Parathyroid adenoma (tissue), 2 donors: ENCODE results near the gene EHD1.

ENCODE experiments used
- H2AFZ ChIP-seq: fragments of 300-600 bp; sonication (generic); one replicate; pipeline ENCODE4 v1.7.0; 2017; ENCODE audit warnings: antibody characterized with exemption, mild to moderate bottlenecking
- H3K27ac ChIP-seq: fragments of 300-600 bp; sonication (generic); one replicate; pipeline ENCODE4 v1.7.0; 2017
- H3K27me3 ChIP-seq: fragments of 300-600 bp; sonication (generic); one replicate; pipeline ENCODE4 v1.7.0; 2017; ENCODE audit warnings: low read length; ENCODE audit not compliant: control insufficient read depth, insufficient read depth
- H3K36me3 ChIP-seq: fragments of 300-600 bp; sonication (generic); one replicate; pipeline ENCODE4 v1.7.0; 2017; ENCODE audit warnings: low read length; ENCODE audit not compliant: control insufficient read depth, insufficient read depth
- H3K4me1 ChIP-seq: fragments of 300-600 bp; sonication (generic); one replicate; pipeline ENCODE4 v1.7.0; 2017; ENCODE audit warnings: control low read depth
- H3K4me2 ChIP-seq: fragments of 300-600 bp; sonication (generic); one replicate; pipeline ENCODE4 v1.7.0; 2017; ENCODE audit warnings: low read length
- H3K4me3 ChIP-seq: fragments of 300-600 bp; sonication (generic); one replicate; pipeline ENCODE4 v1.7.0; 2017; ENCODE audit warnings: low read depth, low read length
- H3K79me2 ChIP-seq: fragments of 300-600 bp; sonication (generic); one replicate; pipeline ENCODE4 v1.7.0; 2017; ENCODE audit warnings: control low read depth
- H3K9ac ChIP-seq: fragments of 300-600 bp; sonication (generic); one replicate; pipeline ENCODE4 v1.7.0; 2017; ENCODE audit warnings: mild to moderate bottlenecking
- H3K9me3 ChIP-seq: fragments of 300-600 bp; sonication (generic); one replicate; pipeline ENCODE4 v1.7.0; 2017; ENCODE audit warnings: low read length; ENCODE audit not compliant: control insufficient read depth
- CTCF ChIP-seq: fragments of 300-600 bp; sonication (generic); IDR thresholded peaks from one replicate; pipeline ENCODE4 v1.7.0; 2017; ENCODE audit warnings: antibody characterized with exemption, mild to moderate bottlenecking
- donor health status: primary hyperparathyroidism.

EHD1 gene

DNA sequence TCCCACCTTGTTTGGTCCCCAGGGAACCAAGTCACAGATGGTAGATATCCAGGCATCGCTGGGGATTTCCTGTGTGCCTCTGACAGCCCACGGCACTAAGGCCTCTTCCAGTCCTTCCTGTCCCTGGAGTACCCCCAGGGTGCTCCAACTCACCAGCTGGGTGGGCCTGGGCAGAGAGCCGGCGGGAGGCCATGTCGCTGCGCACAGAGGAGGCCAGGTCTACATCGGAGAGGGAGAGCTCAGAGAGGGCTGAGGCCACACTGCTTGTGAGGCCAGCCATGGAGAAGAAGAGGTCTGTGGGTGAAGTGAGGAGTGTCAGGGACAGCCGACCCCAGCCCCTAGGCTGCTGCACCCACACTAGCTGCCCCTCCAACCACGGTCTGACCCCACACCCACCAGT lies 33.3 kb upstream of the EHD1 start:
- Histone ChIP-seq H3K79me2 (no peaks in the 10 kb centered on the region), H3K4me3 (no peak overlapping the region), H3K27me3 (no peaks in the 10 kb centered on the region), H3K9me3 (no peaks in the 10 kb centered on the region), H3K27ac (no peak overlapping the region), H3K36me3 (no peaks in the 10 kb centered on the region), H3K4me1 (no peaks in the 10 kb centered on the region), H3K4me2 (no peak overlapping the region), H2AFZ (no peak overlapping the region), H3K9ac (no peak overlapping the region)
- TF ChIP-seq CTCF = no peak

GRCh38 chr11:64911142-64911541 lies 32.7 kb upstream of the EHD1 start:
- no peak overlapping the region for H3K4me3 ChIP-seq
- H3K36me3 ChIP-seq = no peaks in the 10 kb centered on the region
- no peak for TF ChIP-seq CTCF
- no peaks in the 10 kb centered on the region for H3K27me3 ChIP-seq
- H3K9me3 ChIP-seq = no peaks in the 10 kb centered on the region
- H2AFZ ChIP-seq = no peak overlapping the region
- no peak overlapping the region for H3K9ac ChIP-seq
- H3K4me1 ChIP-seq = no peaks in the 10 kb centered on the region
- H3K27ac ChIP-seq = no peak overlapping the region
- no peak overlapping the region for H3K4me2 ChIP-seq
- H3K79me2 ChIP-seq = no peaks in the 10 kb centered on the region

DNA sequence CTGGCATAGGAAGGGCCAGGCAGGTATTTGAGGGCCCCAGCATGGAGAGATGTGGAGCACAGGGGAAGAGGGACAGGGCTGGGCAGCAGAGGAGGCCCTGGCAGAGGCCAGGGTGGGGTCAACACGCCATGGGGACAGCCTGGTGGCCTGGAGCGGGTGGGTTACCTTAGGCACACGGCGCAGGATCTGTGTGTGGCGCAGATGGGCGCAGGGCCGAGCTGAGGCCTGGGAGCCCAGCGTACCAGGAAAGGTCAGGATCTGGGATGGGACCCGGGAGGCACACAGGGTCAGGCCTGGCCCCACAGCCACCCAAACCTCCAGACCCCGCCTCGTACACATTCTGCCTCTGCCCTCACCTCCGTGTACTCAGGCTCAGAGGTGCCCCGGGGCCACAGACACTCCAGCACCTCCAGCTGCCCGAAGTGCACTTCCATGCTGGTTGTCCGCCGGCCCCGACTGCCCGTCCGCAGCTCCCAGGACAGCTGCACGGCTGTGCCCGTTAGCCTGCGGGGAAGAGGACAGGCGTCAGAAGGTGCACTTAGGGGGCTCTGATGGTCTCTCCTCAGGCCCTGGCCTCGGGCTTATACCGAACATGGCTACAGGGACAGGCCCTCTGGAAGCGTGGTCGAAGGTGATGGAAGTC lies 32.2 kb upstream of the EHD1 start:
- Histone ChIP-seq H3K9me3 (no peaks in the 10 kb centered on the region), H2AFZ (no peak overlapping the region), H3K9ac (no peak overlapping the region), H3K27me3 (no peaks in the 10 kb centered on the region), H3K79me2 (no peaks in the 10 kb centered on the region), H3K4me3 (no peak overlapping the region), H3K36me3 (no peaks in the 10 kb centered on the region), H3K4me1 (no peaks in the 10 kb centered on the region), H3K27ac (no peak overlapping the region), H3K4me2 (no peak overlapping the region)
- no peak for TF ChIP-seq CTCF

GRCh38 chr11:64909653-64910343 lies 31.4 kb upstream of the EHD1 start:
- no peak for TF ChIP-seq CTCF
- no peaks in the 10 kb centered on the region for H3K36me3 ChIP-seq

GRCh38 chr11:64908766-64909165 lies 30.3 kb upstream of the EHD1 start:
- Histone ChIP-seq H3K9me3 (no peaks in the 10 kb centered on the region), H3K4me1 (no peaks in the 10 kb centered on the region), H3K27me3 (no peaks in the 10 kb centered on the region), H3K27ac (no peak overlapping the region), H3K36me3 (no peaks in the 10 kb centered on the region), H3K4me3 (no peak overlapping the region), H3K4me2 (no peak overlapping the region), H3K9ac (no peak overlapping the region), H2AFZ (no peak overlapping the region), H3K79me2 (no peaks in the 10 kb centered on the region)
- TF ChIP-seq CTCF = no peak

More at GRCh38 chr11:64909653-64910343, 31.4 kb upstream of the EHD1 start:
- Histone ChIP-seq H3K4me1 (no peaks in the 10 kb centered on the region), H3K79me2 (no peaks in the 10 kb centered on the region), H3K4me3 (no peak overlapping the region), H3K27ac (no peak overlapping the region), H3K9ac (no peak overlapping the region), H3K27me3 (no peaks in the 10 kb centered on the region), H3K9me3 (no peaks in the 10 kb centered on the region), H3K4me2 (no peak overlapping the region), H2AFZ (no peak overlapping the region)
